Osteoblast (primary cell): ENCODE measurements around the gene RIPK3. TPM values are rescaled to one million over a fixed set of nuclear protein-coding genes. Genes with fewer than 3 reads are reported as not detected.
A peak's percentile ranks its signal among the peaks of the same experiment; 100 is the strongest.

Experiments
- DNase-seq: peaks from one replicate; pipeline ENCODE4 v3.0.0; 2011; ENCODE audit warnings: low spot score, mixed read lengths; ENCODE audit not compliant: insufficient read length; ENCODE audit errors: missing footprints
- H2AFZ ChIP-seq: 2 replicates; pipeline ENCODE4 v1.6.0; 2011; ENCODE audit warnings: mild to moderate bottlenecking, low read length
- H3K27ac ChIP-seq: 2 replicates; pipeline ENCODE4 v1.5.1; 2011; ENCODE audit warnings: mild to moderate bottlenecking, low read depth, low read length, moderate library complexity
- H3K27me3 ChIP-seq: 2 replicates; pipeline ENCODE4 v1.6.0; 2012; ENCODE audit warnings: mild to moderate bottlenecking, control low read depth, inconsistent platforms, low read length, moderate library complexity; ENCODE audit not compliant: insufficient read depth
- H3K36me3 ChIP-seq: 2 replicates; pipeline ENCODE4 v1.5.1; 2011; ENCODE audit warnings: mild to moderate bottlenecking, low read length, control low read depth, moderate library complexity; ENCODE audit not compliant: insufficient read depth
- H3K4me1 ChIP-seq: 2 replicates; pipeline ENCODE4 v1.5.1; 2011; ENCODE audit warnings: mild to moderate bottlenecking, low read length, control low read depth, moderate library complexity; ENCODE audit not compliant: insufficient read depth
- H3K4me2 ChIP-seq: 2 replicates; pipeline ENCODE4 v1.6.0; 2011; ENCODE audit warnings: mild to moderate bottlenecking, low read length; ENCODE audit not compliant: insufficient read depth
- H3K4me3 ChIP-seq: fragments of 200-600 bp; sonication (generic); 3 replicates; pipeline ENCODE4 v1.5.1; 2012; ENCODE audit warnings: mild to moderate bottlenecking, low read length, inconsistent platforms; ENCODE audit not compliant: insufficient read depth
- H3K79me2 ChIP-seq: 2 replicates; pipeline ENCODE4 v1.6.0; 2012; ENCODE audit warnings: mild to moderate bottlenecking, low read length, control low read depth, inconsistent platforms; ENCODE audit not compliant: insufficient read depth
- H3K9me3 ChIP-seq: 2 replicates; pipeline ENCODE4 v1.5.1; 2011; ENCODE audit warnings: low read depth, low read length, control low read depth
- H4K20me1 ChIP-seq: 2 replicates; pipeline ENCODE4 v1.6.0; 2012; ENCODE audit warnings: mild to moderate bottlenecking, low read length, control low read depth; ENCODE audit not compliant: insufficient read depth
- total RNA-seq: library from RNA; depleted of rRNA; stranded (reverse); fragments of >200 nt; gene quantifications from 2 replicates; pipeline ENCODE4 v1.2.3, GENCODE V29; 2012
- TF ChIP-seq, protein P1 (sequence below): IDR thresholded peaks from 2 replicates; pipeline ENCODE4 v1.5.1; 2011; ENCODE audit warnings: mild to moderate bottlenecking, low read depth, low read length, moderate library complexity; ENCODE audit errors: extremely low read depth

Gene RIPK3
- total RNA-seq, 1 donor: 11.9 TPM

GRCh38 chr14:24312736-24313507 lies 26.9 kb downstream of the RIPK3 start:
- TF ChIP-seq, protein P1, sequence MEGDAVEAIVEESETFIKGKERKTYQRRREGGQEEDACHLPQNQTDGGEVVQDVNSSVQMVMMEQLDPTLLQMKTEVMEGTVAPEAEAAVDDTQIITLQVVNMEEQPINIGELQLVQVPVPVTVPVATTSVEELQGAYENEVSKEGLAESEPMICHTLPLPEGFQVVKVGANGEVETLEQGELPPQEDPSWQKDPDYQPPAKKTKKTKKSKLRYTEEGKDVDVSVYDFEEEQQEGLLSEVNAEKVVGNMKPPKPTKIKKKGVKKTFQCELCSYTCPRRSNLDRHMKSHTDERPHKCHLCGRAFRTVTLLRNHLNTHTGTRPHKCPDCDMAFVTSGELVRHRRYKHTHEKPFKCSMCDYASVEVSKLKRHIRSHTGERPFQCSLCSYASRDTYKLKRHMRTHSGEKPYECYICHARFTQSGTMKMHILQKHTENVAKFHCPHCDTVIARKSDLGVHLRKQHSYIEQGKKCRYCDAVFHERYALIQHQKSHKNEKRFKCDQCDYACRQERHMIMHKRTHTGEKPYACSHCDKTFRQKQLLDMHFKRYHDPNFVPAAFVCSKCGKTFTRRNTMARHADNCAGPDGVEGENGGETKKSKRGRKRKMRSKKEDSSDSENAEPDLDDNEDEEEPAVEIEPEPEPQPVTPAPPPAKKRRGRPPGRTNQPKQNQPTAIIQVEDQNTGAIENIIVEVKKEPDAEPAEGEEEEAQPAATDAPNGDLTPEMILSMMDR: no peak
- H3K27ac ChIP-seq: no peak overlapping the region
- no peak overlapping the region for H3K4me2 ChIP-seq
- peaks cover 23% of the 10 kb centered on the region for H3K4me1 ChIP-seq
- no peaks in the 10 kb centered on the region for H3K79me2 ChIP-seq
- no peaks in the 10 kb centered on the region for H4K20me1 ChIP-seq
- H3K27me3 ChIP-seq: peaks cover 7% of the 10 kb centered on the region
- H2AFZ ChIP-seq: no peak overlapping the region
- no peaks in the 10 kb centered on the region for H3K9me3 ChIP-seq
- H3K36me3 ChIP-seq: no peaks in the 10 kb centered on the region
- no peak overlapping the region for H3K4me3 ChIP-seq
- peak; percentile 62 for DNase-seq

DNA sequence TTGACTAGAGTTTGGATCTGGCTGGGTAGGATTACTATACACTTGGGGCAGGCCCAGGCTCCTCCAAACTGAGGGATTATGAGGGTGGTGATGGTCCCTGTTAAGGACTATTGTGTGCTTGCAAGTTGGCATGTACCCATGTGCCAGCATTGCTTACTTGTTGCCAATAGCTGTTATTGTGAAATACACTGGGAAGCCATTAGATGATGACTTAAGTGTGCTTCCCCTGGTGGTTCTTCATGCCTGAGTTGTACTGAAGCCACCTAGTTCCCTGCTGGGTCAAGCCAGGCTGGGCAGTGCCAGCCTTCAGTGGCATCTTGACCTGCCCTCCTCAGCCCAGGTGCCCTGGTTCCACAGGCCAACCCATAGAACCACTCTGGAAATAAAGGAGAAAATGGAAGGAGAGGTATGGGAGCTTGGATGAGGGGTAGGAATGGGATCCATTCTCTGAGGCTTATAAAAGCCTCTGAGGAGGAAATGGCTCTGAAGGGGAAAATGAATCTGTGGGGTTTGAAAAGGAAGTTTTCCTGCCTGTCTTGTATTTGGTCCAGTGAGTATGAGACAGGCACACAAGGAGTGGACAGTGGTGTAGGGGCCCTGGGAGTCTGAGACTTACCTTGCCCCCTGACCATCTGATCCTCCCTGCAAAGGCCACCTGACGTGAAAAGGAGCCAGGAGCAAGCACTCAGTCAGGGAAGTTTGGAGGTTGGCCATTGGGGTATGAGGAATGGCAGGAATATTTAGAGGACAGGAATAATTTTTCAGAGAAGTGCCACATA lies 27.8 kb downstream of the RIPK3 start:
- no peak overlapping the region for H2AFZ ChIP-seq
- H3K4me3 ChIP-seq: peak overlapping the region; percentile 63
- H3K9me3 ChIP-seq: no peaks in the 10 kb centered on the region
- H3K27ac ChIP-seq: no peak overlapping the region
- H3K4me2 ChIP-seq: peak overlapping the region; percentile 15
- peaks cover 6% of the 10 kb centered on the region for H3K27me3 ChIP-seq
- TF ChIP-seq, protein P1: no peak
- no peaks in the 10 kb centered on the region for H3K36me3 ChIP-seq
- H3K4me1 ChIP-seq: peaks cover 15% of the 10 kb centered on the region
- no peaks in the 10 kb centered on the region for H4K20me1 ChIP-seq
- DNase-seq: peak; percentile 77
- no peaks in the 10 kb centered on the region for H3K79me2 ChIP-seq

- TF ChIP-seq, protein P1: peak; percentile 20
- H3K36me3 ChIP-seq: peaks cover 1% of the 10 kb centered on the region
- H3K4me2 ChIP-seq: peak within 1 kb of the TSS; percentile 80
- H4K20me1 ChIP-seq: no peaks in the 10 kb centered on the region
- peaks cover 15% of the 10 kb centered on the region for H3K4me1 ChIP-seq
- H3K79me2 ChIP-seq: no peaks in the 10 kb centered on the region
- no peak within 1 kb of the TSS for H3K27ac ChIP-seq
- peak within 1 kb of the TSS; percentile 52 for H2AFZ ChIP-seq
- no peaks in the 10 kb centered on the region for H3K27me3 ChIP-seq
- DNase-seq: peak; percentile 98
- no peaks in the 10 kb centered on the region for H3K9me3 ChIP-seq
- H3K4me3 ChIP-seq: peak within 1 kb of the TSS; percentile 63
Observed at GRCh38 chr14:24310646-24311604, 28.9 kb downstream of the RIPK3 start, which contains the start of gene LTB4R. Gene LTB4R, plus strand, starts transcription at chr14:24311502. Its CDS starts 4,150 bp downstream, at chr14:24315652.
